ENCODE measurements around the gene INSYN2B.

GRCh38 chr5:169997798-169998197, 17.5 kb upstream of the INSYN2B start:
- TF ChIP-seq POLR2A (IDR thresholded peaks at IDR 0.05): no peak
- no peak for TF ChIP-seq CTCF (IDR thresholded peaks at IDR 0.05)
